ENCODE measurements around the gene MEGF6. TPM values are rescaled to one million over a fixed set of nuclear protein-coding genes. Genes with fewer than 3 reads are reported as not detected.

The MEGF6 gene
- total RNA-seq, 1 donor = 2.2 TPM

GRCh38 chr1:3560251-3560871 is 50.9 kb downstream of the MEGF6 start:
- DNase-seq (ENCODE audit: low read depth) = no peak

GRCh38 chr1:3558036-3558726 is 53.1 kb downstream of the MEGF6 start:
- no peak for DNase-seq (ENCODE audit: low read depth)

More at GRCh38 chr1:3560251-3560871, 50.9 kb downstream of the MEGF6 start:
- TF ChIP-seq CTCF (IDR thresholded peaks at IDR 0.05; ENCODE audit: insufficient read depth, low read depth, low read length) = no peak
- no peak overlapping the region for H3K4me3 ChIP-seq (ENCODE audit: low read depth, low read length)

GRCh38 chr1:3557366-3557765 is 53.9 kb downstream of the MEGF6 start:
- no peak for TF ChIP-seq CTCF (IDR thresholded peaks at IDR 0.05; ENCODE audit: insufficient read depth, low read depth, low read length)
- DNase-seq (ENCODE audit: low read depth) = no peak
- no peak overlapping the region for H3K4me3 ChIP-seq (ENCODE audit: low read depth, low read length)

More at GRCh38 chr1:3558036-3558726, 53.1 kb downstream of the MEGF6 start:
- H3K4me3 ChIP-seq (ENCODE audit: low read depth, low read length) = no peak overlapping the region
- no peak for TF ChIP-seq CTCF (IDR thresholded peaks at IDR 0.05; ENCODE audit: insufficient read depth, low read depth, low read length)

GRCh38 chr1:3556336-3556735 is 55.0 kb downstream of the MEGF6 start:
- H3K4me3 ChIP-seq (ENCODE audit: low read depth, low read length) = no peak overlapping the region
- no peak for TF ChIP-seq CTCF (IDR thresholded peaks at IDR 0.05; ENCODE audit: insufficient read depth, low read depth, low read length)
- no peak for DNase-seq (ENCODE audit: low read depth)

- DNase-seq (ENCODE audit: low read depth) = no peak
These were observed 56.0 kb downstream of the MEGF6 start for GRCh38 chr1:3555131-3555920.

GRCh38 chr1:3553940-3554223 is 57.4 kb downstream of the MEGF6 start:
- no peak for DNase-seq (ENCODE audit: low read depth)
- H3K4me3 ChIP-seq (ENCODE audit: low read depth, low read length) = no peak overlapping the region
- no peak for TF ChIP-seq CTCF (IDR thresholded peaks at IDR 0.05; ENCODE audit: insufficient read depth, low read depth, low read length)

More at GRCh38 chr1:3555131-3555920, 56.0 kb downstream of the MEGF6 start:
- no peak overlapping the region for H3K4me3 ChIP-seq (ENCODE audit: low read depth, low read length)
- no peak for TF ChIP-seq CTCF (IDR thresholded peaks at IDR 0.05; ENCODE audit: insufficient read depth, low read depth, low read length)
